Heart left ventricle (tissue), 16 donors: Measurements from ENCODE around the gene NR2F2. TPM values are rescaled to one million over a fixed set of nuclear protein-coding genes. Genes with fewer than 3 reads are reported as not detected.

Source experiments
- ATAC-seq, 4 donors: fragments of 200-7000 bp; cut with Tn5 transposase; one replicate each; pipeline ENCODE4 v1.9.1; 2020 to 2022; ENCODE audit warnings: moderate library complexity in 4 of 4, mild to moderate bottlenecking in 3 of 4, moderate number of reproducible peaks in 1 of 4
- DNase-seq, 5 donors: peaks; one replicate each; pipeline ENCODE4 v3.0.0-alpha.2; 2020
- H3K27ac ChIP-seq, 12 donors: fragments of 200-600 bp; sonication (generic) in 4 of 12; one replicate each; pipeline versions ENCODE4 v1.5.0 to v1.8.0; 2016 to 2022; ENCODE audit warnings: mild to moderate bottlenecking in 2 of 12
- H3K27me3 ChIP-seq, 9 donors: fragments of 200-600 bp; sonication (generic) in 2 of 9; one replicate each; pipeline versions ENCODE4 v1.5.1 to v1.8.0; 2016 to 2022; ENCODE audit warnings: mild to moderate bottlenecking in 3 of 9
- H3K36me3 ChIP-seq, 9 donors: fragments of 200-600 bp; sonication (generic) in 2 of 9; one replicate each; pipeline versions ENCODE4 v1.5.0 to v1.8.0; 2018 to 2022; ENCODE audit warnings: mild to moderate bottlenecking in 2 of 9
- H3K4me1 ChIP-seq, 12 donors: fragments of 200-600 bp; sonication (generic) in 4 of 12; one replicate each; pipeline versions ENCODE4 v1.5.0 to v1.8.0; 2016 to 2022; ENCODE audit warnings: mild to moderate bottlenecking in 3 of 12
- H3K4me3 ChIP-seq, 12 donors: fragments of 200-600 bp; sonication (generic) in 4 of 12; one replicate each; pipeline versions ENCODE4 v1.5.0 to v1.8.0; 2017 to 2022; ENCODE audit warnings: mild to moderate bottlenecking in 9 of 12, moderate library complexity in 4 of 12
- H3K9me3 ChIP-seq, 12 donors: fragments of 200-600 bp; sonication (generic) in 4 of 12; one replicate each; pipeline versions ENCODE4 v1.5.0 to v1.8.0; 2016 to 2022; ENCODE audit warnings: mild to moderate bottlenecking in 1 of 12
- POLR2A ChIP-seq, 2 donors: fragments of 450-650 bp; IDR thresholded peaks; one replicate each; pipeline ENCODE4 v1.6.1; 2017; ENCODE audit warnings: antibody characterized with exemption in 2 of 2, mild to moderate bottlenecking in 2 of 2, moderate library complexity in 2 of 2
- WGBS, 4 donors: extraction: QIAGEN DNeasy Blood & Tissue Kit in 2 of 4; methylation state at CpG; one replicate each; pipeline versions ENCODE4 v1.1.5 to v1.1.7; 2013 to 2018; 5-methylcytosine and 5-hydroxymethylcytosine counted together
- intact Hi-C, 10 donors: fragments of 100-400 bp; cut with DNase I; formaldehyde crosslinking; loops; one replicate each; pipeline versions ENCODE4 v1.11.1 to v1.14.2; 2022
- polyA plus RNA-seq, 2 donors: library from polyadenylated mRNA; stranded (reverse); fragments of 200-250 nt; gene quantifications; one replicate each; pipeline ENCODE4 v1.2.3, GENCODE V29; 2013
- total RNA-seq, 9 donors: library from RNA; depleted of rRNA in 2 of 9; stranded (reverse); fragments of >200 nt in 2 of 9; fragmentation: NEBNext Ultra II Directional in 3 of 9; extraction: Animal tissue kit (Norgen Biotek cat#: 25700) in 3 of 9; gene quantifications; one replicate each; pipeline versions ENCODE4 v1.1.0 to v1.2.4, GENCODE V29; 2016 to 2023
- TF ChIP-seq, protein P1 (sequence below), 12 donors: fragments of 200-600 bp; sonication (generic) in 4 of 12; IDR thresholded peaks; one replicate each; pipeline versions ENCODE4 v1.5.0 to v1.8.0; 2018 to 2022; ENCODE audit warnings: antibody characterized with exemption in 12 of 12, mild to moderate bottlenecking in 5 of 12
- donor health status: ischemic (EF 13 %, LVEDD 7.1; RV severe dilation, severe dysfunction).
- donor health status: healthy with polysubstance abuse.
- donor health status: DM: no; HTN: yes; CAD: no.
- donor health status: DM: no; HTN: no; CAD: no.
- donor health status: ischemic (EF 25% LVEDD 6.9; RV normal size, moderate dysfunction).
- donor health status: ischemic (EF 25% LVEDD 5.7; RV mildly dilated, moderate dysfunction).
- donor health status: healthy.
- donor health status: DM: yes; HTN: yes; CAD: no.
- donor health status: ischemic (EF 35%, LVEDD 5.7; RV mildly dilated, moderate dysfunction).
- donor health status: nonischemic (EF 11% LVEDD 7.7; RV severe dilation, severe dysfunction).
- donor health status: DM: yes; HTN: yes; CAD: no.
- donor health status: PGD.
- donor health status: ischemic (EF 29% LVEDD 5.4; RV normal size, mild dysfunction).
- donor health status: nonischemic (EF 23%, LVEDD 6.1; RV moderate dilation, normal function).

The NR2F2 gene
- total and polyA plus RNA-seq, 11 donors = 11.8 to 22.4 (median 16.1) TPM

DNA sequence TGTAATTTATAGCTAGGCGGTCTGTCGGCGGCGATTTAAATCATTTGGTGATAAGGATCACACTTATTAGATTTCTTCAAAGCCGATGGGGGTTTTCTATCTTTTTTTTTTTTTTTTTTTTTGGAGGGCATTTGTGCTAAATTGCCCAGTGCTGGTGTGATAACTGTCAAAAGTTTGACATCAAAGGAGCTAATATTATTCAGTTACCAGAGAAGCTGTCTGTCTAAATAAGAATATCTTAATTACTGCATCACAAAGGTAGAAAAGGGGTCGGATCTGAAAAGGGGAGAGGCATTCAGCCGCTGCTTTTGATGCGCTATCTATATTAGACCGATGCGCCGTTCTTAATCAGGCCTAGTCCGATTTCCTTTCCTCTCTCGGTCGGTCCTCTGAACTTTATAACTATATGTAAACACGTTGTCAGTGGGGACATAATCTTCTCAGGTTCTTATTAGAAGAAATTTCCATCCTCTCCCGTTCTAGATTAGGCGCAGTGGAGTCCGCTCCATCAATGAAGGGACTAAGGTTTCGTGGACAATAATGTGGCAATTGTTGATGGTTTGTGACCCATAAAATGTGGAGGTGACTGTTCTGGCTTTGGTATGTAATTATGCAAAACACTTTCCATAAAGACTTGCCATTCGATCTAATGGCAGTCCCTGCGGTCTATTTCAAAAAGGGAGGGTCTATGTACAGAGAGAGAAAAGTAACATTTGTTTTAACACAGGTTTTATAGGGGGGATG lies 31.7 kb downstream of the NR2F2 start:
- intact Hi-C loops = loop anchor here in 3 of 10 donors (2.0 to 10.0 kb wide), 3 partner anchors 47 to 223 kb away; no protein-coding TSS in a partner anchor
- H3K4me3 ChIP-seq = no peak overlapping the region
- no peaks in the 10 kb centered on the region for H3K36me3 ChIP-seq
- H3K27me3 ChIP-seq = peaks cover 11 to 96% (median 73%) of the 10 kb centered on the region in 9 donors
- TF ChIP-seq, protein P1, sequence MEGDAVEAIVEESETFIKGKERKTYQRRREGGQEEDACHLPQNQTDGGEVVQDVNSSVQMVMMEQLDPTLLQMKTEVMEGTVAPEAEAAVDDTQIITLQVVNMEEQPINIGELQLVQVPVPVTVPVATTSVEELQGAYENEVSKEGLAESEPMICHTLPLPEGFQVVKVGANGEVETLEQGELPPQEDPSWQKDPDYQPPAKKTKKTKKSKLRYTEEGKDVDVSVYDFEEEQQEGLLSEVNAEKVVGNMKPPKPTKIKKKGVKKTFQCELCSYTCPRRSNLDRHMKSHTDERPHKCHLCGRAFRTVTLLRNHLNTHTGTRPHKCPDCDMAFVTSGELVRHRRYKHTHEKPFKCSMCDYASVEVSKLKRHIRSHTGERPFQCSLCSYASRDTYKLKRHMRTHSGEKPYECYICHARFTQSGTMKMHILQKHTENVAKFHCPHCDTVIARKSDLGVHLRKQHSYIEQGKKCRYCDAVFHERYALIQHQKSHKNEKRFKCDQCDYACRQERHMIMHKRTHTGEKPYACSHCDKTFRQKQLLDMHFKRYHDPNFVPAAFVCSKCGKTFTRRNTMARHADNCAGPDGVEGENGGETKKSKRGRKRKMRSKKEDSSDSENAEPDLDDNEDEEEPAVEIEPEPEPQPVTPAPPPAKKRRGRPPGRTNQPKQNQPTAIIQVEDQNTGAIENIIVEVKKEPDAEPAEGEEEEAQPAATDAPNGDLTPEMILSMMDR (IDR thresholded peaks at IDR 0.05) = no peak
- TF ChIP-seq POLR2A (IDR thresholded peaks at IDR 0.05) = no peak
- ATAC-seq = no peak
- H3K9me3 ChIP-seq = no peaks in the 10 kb centered on the region
- 45 to 63% (median 61%) methylated on average over 21 of the region's 21 CpGs for WGBS, 4 donors
- peaks cover 0 to 31% (median 14%) of the 10 kb centered on the region in 12 donors for H3K4me1 ChIP-seq
- no peak overlapping the region for H3K27ac ChIP-seq
- no peak for DNase-seq

DNA sequence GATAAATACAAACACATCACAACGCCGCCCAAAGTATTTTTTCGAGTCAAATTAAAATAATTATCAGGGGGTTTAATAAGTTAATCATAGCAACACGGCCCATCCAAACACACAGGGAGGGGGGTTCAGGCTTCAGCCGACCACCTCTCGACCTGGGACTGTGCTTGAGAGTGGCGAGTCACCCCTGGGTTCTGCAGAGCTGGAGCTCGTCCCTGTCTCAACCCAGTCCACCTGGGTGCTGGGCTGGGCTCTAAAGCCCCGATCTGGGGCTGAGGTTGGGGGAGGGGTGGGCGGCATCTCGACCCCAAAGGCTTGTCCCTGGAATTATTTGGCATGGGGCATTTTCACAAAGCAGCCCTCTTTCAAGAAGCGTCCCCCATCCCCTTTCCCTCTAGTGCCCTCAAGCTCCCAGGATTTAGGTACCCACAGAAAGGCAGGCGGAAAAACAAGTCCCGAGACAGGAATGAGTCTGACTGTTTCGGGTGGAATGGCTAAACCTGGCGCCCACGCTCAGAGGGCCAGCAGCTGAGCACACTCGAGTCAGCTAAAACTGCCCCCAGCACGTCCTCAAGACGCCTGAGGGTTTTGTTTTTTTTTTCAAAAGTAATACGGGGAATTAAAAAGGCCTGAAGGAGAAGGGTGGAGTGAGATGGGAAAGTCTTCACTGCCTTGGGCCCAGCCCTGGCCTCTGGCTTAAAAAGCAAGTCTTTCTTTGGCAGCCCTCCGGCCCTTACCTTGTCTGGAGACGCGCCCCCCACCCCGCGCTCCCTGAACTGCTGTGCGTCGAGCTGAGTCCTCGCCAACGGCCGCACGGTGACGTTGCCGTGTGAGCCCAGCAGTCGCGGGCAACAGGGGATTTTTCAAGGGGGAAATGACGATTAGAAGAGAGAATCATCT lies 32.5 kb downstream of the NR2F2 start:
- no peak for ATAC-seq
- TF ChIP-seq, protein P1 (IDR thresholded peaks at IDR 0.05) = no peak
- no peak for TF ChIP-seq POLR2A (IDR thresholded peaks at IDR 0.05)
- peaks cover 0 to 27% (median 10%) of the 10 kb centered on the region in 12 donors for H3K4me1 ChIP-seq
- H3K27me3 ChIP-seq = peaks cover 11 to 98% (median 77%) of the 10 kb centered on the region in 9 donors
- H3K4me3 ChIP-seq = no peak overlapping the region
- no peak for DNase-seq
- no peaks in the 10 kb centered on the region for H3K9me3 ChIP-seq
- H3K27ac ChIP-seq = no peak overlapping the region
- no peaks in the 10 kb centered on the region for H3K36me3 ChIP-seq
- intact Hi-C loops = loop anchor here in 3 of 10 donors (2.0 to 10.0 kb wide), 3 partner anchors 46 to 222 kb away; no protein-coding TSS in a partner anchor
- 41 to 49% (median 47%) methylated on average over 37 of the region's 37 CpGs for WGBS, 4 donors

DNA sequence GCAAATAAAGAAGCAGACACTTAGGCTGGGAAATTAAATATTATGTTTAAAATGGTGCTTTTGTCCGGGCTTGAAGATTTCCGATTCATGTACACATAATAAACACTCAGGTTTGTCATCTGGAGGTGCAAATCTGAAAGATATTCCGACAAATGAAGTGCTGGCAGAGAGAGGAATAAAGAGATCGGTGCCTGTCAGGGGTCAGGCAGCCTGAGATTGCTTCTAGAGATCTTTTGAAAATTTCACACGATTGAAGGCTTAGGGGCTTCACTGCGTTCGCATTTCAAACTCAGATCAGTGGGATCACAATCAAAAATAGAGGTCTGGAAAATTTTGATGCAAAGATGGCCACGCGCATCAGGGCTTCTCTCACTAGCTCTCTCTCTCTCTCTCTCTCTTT lies 33.2 kb downstream of the NR2F2 start:
- intact Hi-C loops = loop anchor here in 3 of 10 donors (2.0 to 10.0 kb wide), 3 partner anchors 45 to 221 kb away; no protein-coding TSS in a partner anchor
- 38 to 61% (median 57%) methylated on average over 9 of the region's 9 CpGs for WGBS, 4 donors

More for the DNA sequence above, 33.2 kb downstream of the NR2F2 start:
- Histone ChIP-seq H3K36me3 (no peaks in the 10 kb centered on the region), H3K27ac (no peak overlapping the region), H3K9me3 (no peaks in the 10 kb centered on the region), H3K4me1 (peaks cover 0 to 30% (median 9%) of the 10 kb centered on the region in 12 donors), H3K27me3 (peaks cover 11 to 98% (median 79%) of the 10 kb centered on the region in 9 donors), H3K4me3 (no peak overlapping the region)
- DNase-seq (no peak), ATAC-seq (no peak)
- TF ChIP-seq, protein P1 (IDR thresholded peaks at IDR 0.05) = no peak
- no peak for TF ChIP-seq POLR2A (IDR thresholded peaks at IDR 0.05)
